Mammary epithelial cell (primary cell): Measurements from ENCODE around the gene FPGS.

Source experiments
- CTCF ChIP-seq, 2 donors: IDR thresholded peaks in 1 of 2; conservative IDR thresholded peaks in 1 of 2; 2 replicates each; pipeline ENCODE4 v1.5.1; 2011 to 2012; ENCODE audit warnings: inconsistent platforms in 2 of 2, low read length in 2 of 2, mild to moderate bottlenecking in 2 of 2, control low read depth in 1 of 2, low read depth in 1 of 2; ENCODE audit not compliant: insufficient read depth in 1 of 2; ENCODE audit errors: extremely low read depth in 1 of 2
- EZH2 ChIP-seq: IDR thresholded peaks from 2 replicates; pipeline ENCODE4 v1.6.1; 2012; ENCODE audit warnings: low read length, inconsistent platforms, borderline replicate concordance

- TF ChIP-seq EZH2 (no peak), CTCF (conservative IDR thresholded peaks at IDR 0.05 in 1 of 2, IDR thresholded peaks at IDR 0.05 in 1 of 2; ENCODE audit: extremely low read depth in 1 of 2, insufficient read depth in 1 of 2, low read depth in 1 of 2, low read length in 2 of 2) (no peak)
These were observed 46.4 kb upstream of the FPGS start for GRCh38 chr9:127756233-127756632.
